Lower leg skin (tissue), 3 donors: ENCODE measurements around the gene ST14.
"Not testable (repeated sequence)": the region's sequence is repeated elsewhere in the genome, so short reads cannot be mapped to it uniquely, and the experiment has no call there.

ENCODE experiments used
- CTCF ChIP-seq, 3 donors: fragments of 450-650 bp; IDR thresholded peaks; one replicate each; pipeline ENCODE4 v1.5.1; 2016; ENCODE audit warnings: antibody characterized with exemption in 3 of 3, mild to moderate bottlenecking in 3 of 3, moderate library complexity in 2 of 3
- POLR2A ChIP-seq, 2 donors: fragments of 450-650 bp; IDR thresholded peaks; one replicate each; pipeline ENCODE4 v1.6.1; 2016 to 2017; ENCODE audit warnings: antibody characterized with exemption in 2 of 2, mild to moderate bottlenecking in 1 of 2, moderate library complexity in 1 of 2

GRCh38 chr11:130251763-130252162 is 92.2 kb downstream of the ST14 start:
- not testable (repeated sequence) for TF ChIP-seq CTCF, POLR2A (IDR thresholded peaks at IDR 0.05)
